GM21367 (cell line): ENCODE data around the gene KRTAP17-1.
"Not testable (repeated sequence)": the region's sequence is repeated elsewhere in the genome, so short reads cannot be mapped to it uniquely, and the experiment has no call there.

Source experiments
- ATAC-seq: cut with Tn5 transposase; IDR thresholded peaks from one replicate; pipeline ENCODE4 v1.9.1; 2021; ENCODE audit not compliant: unreplicated experiment

The KRTAP17-1 gene

GRCh38 chr17:41315204-41315794 lies at the start of gene KRTAP17-1:
KRTAP17-1 (minus strand) TSS chr17:41315710; CDS start chr17:41315650, 60 bp downstream.
- no peak for ATAC-seq

- ATAC-seq, result no peak
Measured at GRCh38 chr17:41363881-41364280, 48.4 kb upstream of the KRTAP17-1 start.

- ATAC-seq, result no peak
Measured at GRCh38 chr17:41360296-41360995, 44.9 kb upstream of the KRTAP17-1 start.

- ATAC-seq, result no peak
Measured at GRCh38 chr17:41354536-41354935, 39.0 kb upstream of the KRTAP17-1 start.

GRCh38 chr17:41352597-41353366 lies 37.3 kb upstream of the KRTAP17-1 start:
- no peak for ATAC-seq

- ATAC-seq, result no peak
Measured at GRCh38 chr17:41351177-41351576, 35.7 kb upstream of the KRTAP17-1 start.

- ATAC-seq, result not testable (repeated sequence)
Measured at GRCh38 chr17:41350381-41350878, 34.9 kb upstream of the KRTAP17-1 start, which contains the start of gene KRT33A. KRT33A (minus strand) TSS chr17:41350828; CDS start chr17:41350767, 61 bp downstream.

- ATAC-seq, result no peak
Measured at GRCh38 chr17:41347869-41348760, 32.6 kb upstream of the KRTAP17-1 start.

GRCh38 chr17:41346421-41346820 lies 30.9 kb upstream of the KRTAP17-1 start:
- not testable (repeated sequence) for ATAC-seq

GRCh38 chr17:41345992-41346391 lies 30.5 kb upstream of the KRTAP17-1 start:
- ATAC-seq, result no peak

GRCh38 chr17:41343029-41343428 lies 27.5 kb upstream of the KRTAP17-1 start:
- no peak for ATAC-seq

- ATAC-seq, result no peak
Measured at GRCh38 chr17:41340934-41341861, 25.7 kb upstream of the KRTAP17-1 start.

- no peak for ATAC-seq
Measured at GRCh38 chr17:41340494-41340893, 25.0 kb upstream of the KRTAP17-1 start.

- no peak for ATAC-seq
Measured at GRCh38 chr17:41339571-41340172, 24.2 kb upstream of the KRTAP17-1 start.

- ATAC-seq, result no peak
Measured at GRCh38 chr17:41338961-41339485, 23.5 kb upstream of the KRTAP17-1 start.

- no peak for ATAC-seq
Measured at GRCh38 chr17:41335747-41336146, 20.2 kb upstream of the KRTAP17-1 start.

- ATAC-seq, result no peak
Measured at GRCh38 chr17:41334385-41335305, 19.1 kb upstream of the KRTAP17-1 start.

- no peak for ATAC-seq
Measured at GRCh38 chr17:41333836-41334235, 18.3 kb upstream of the KRTAP17-1 start.
